Measurements from ENCODE around the gene TMTC1.

GRCh38 chr12:29591140-29592020, 192.4 kb downstream of the TMTC1 start:
- TF ChIP-seq CTCF (optimal IDR thresholded peaks at IDR 0.05 in 1 of 3, IDR thresholded peaks at IDR 0.05 in 1 of 3, conservative IDR thresholded peaks at IDR 0.05 in 1 of 3; ENCODE audit: extremely low read depth in 1 of 3, insufficient read depth in 2 of 3, low read length in 3 of 3): no peak
- TF ChIP-seq EZH2 (IDR thresholded peaks at IDR 0.05; ENCODE audit: low read length): no peak
